Motor neuron (in vitro differentiated cells): ENCODE results near the gene PAQR7. TPM values are rescaled to one million over a fixed set of nuclear protein-coding genes. Genes with fewer than 3 reads are reported as not detected.

Experiments
- ATAC-seq, 8 experiments: fragments of 200-7000 bp; cut with Tn5 transposase; replicated peaks in 6 of 8; 2 replicates each; pipeline ENCODE4 v1.8.0; 2021; ENCODE audit warnings: mild to moderate bottlenecking in 8 of 8, moderate library complexity in 8 of 8
- H3K27ac ChIP-seq, 2 donors: fragments of 250-450 bp; sonication (Bioruptor Pico); 2 replicates each; pipeline ENCODE4 v1.9.0; 2021; ENCODE audit warnings: antibody characterized with exemption in 2 of 2, mild to moderate bottlenecking in 2 of 2, moderate library complexity in 1 of 2
- H3K4me1 ChIP-seq, 2 donors: fragments of 250-450 bp; sonication (Bioruptor Pico); replicated peaks in 1 of 2; 2 replicates each; pipeline ENCODE4 v1.6.1; 2021; ENCODE audit warnings: antibody characterized with exemption in 2 of 2, mild to moderate bottlenecking in 2 of 2, moderate library complexity in 1 of 2
- H3K4me3 ChIP-seq, 5 donors: fragments of 250-450 bp; sonication (Bioruptor Pico); 2 replicates each; pipeline ENCODE4 v1.9.0; 2021; ENCODE audit warnings: antibody characterized with exemption in 5 of 5, mild to moderate bottlenecking in 5 of 5, moderate library complexity in 4 of 5
- WGBS, 10 experiments: fragments of 450-650 bp; shearing (Covaris generic); methylation state at CpG; one replicate each; pipeline ENCODE4 v1.0.0; 2022; 5-methylcytosine and 5-hydroxymethylcytosine counted together
- in situ Hi-C, 9 experiments: fragments of 400-800 bp; cut with MboI; loops; one replicate each; pipeline ENCODE4 v1.15.0; 2021; ENCODE audit warnings: low sequenced_read_pairs in 9 of 9, low pct_unique_long_range_greater_than_20kb in 2 of 9; ENCODE audit not compliant: unreplicated experiment in 9 of 9
- total RNA-seq, 8 experiments: library from RNA; unstranded; fragments of 300-600 nt; gene quantifications; 2 replicates each; pipeline versions ENCODE4 v1.2.3 to v1.2.4, GENCODE V29; 2022

Gene PAQR7
- total RNA-seq, 8 experiments from 2014 or later: 8.9 to 14.5 (median 12.2) TPM

DNA sequence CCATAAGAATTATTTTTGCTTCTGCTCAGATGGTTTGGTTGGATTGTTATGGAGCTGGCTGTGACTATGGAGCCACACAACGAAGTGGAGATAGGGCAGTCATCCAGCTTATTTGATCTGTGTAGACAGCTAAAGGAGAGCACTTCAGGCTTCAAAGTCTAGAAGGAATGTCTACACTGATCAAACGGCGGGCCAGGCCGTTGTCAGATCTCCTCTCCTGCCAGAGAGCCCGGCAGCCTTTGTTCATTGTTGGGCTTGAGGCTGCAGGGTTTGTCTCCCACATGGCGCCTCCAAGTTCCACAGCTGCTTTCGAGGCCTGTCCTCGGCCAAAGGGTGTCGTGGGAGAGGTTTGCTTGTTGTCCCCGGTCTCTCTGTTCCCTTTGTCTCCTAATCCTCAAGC lies 33.5 kb upstream of the PAQR7 start:
- H3K27ac ChIP-seq: no peak overlapping the region
- in situ Hi-C loops: no loop called here

DNA sequence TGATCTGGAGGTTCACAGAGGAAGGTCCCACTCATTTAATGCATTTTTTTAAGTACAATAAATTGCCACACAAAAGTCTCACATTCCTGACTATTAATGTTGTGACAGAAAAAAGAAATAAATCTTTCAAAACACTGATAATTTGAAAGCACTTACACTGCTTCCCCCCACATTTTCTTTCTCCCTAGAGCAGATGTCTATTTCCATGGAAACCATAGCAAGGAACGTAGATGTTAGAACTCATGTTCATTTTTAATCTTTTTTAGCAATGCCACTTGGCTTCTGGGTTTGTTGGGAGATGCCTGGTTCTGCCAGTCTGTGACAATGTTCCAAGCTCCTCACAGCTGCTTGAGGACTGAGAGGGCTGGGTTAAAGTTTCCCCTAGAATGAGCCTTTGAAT lies 32.7 kb upstream of the PAQR7 start:
- WGBS, 10 experiments: 35 to 100% (median 91%) methylated on average over 1 of the region's 1 CpG; no CpG with 5 or more reads in 5 of the 10 experiments
- H3K4me3 ChIP-seq: no peak overlapping the region
- in situ Hi-C loops: no loop called here
- no peak overlapping the region for H3K27ac ChIP-seq
- peaks cover 26 to 28% of the 10 kb centered on the region in 2 donors for H3K4me1 ChIP-seq
- ATAC-seq: no peak

More for the DNA sequence above, 33.5 kb upstream of the PAQR7 start:
- Histone ChIP-seq H3K4me3 (no peak overlapping the region), H3K4me1 (peaks cover 19% of the 10 kb centered on the region in 2 donors)
- 18 to 93% (median 76%) methylated on average over 1 to 10 of the region's 10 CpGs; no CpG with 5 or more reads in 3 of the 10 experiments for WGBS, 10 experiments
- ATAC-seq: no peak

DNA sequence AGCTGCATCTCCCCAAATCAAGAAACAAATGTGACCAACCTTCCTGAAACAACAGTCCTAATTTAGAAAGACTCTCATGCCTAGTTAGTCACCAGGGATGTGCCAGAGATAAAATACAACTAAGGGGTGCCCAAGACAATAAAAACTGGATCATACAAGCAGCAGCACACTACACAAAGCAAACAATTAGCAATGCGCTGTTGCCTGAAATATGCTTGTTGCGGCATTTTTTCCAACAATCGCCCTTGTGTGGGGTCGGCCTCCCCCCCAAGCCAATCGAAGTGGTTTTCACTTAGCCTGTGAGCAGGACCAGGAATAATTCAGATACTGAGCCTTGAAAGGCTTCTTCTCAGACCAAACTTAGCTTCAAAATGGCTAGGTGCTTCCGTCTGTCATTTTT lies 32.1 kb upstream of the PAQR7 start:
- in situ Hi-C loops: no loop called here
- 40 to 100% (median 92%) methylated on average over 1 to 6 of the region's 6 CpGs for WGBS, 10 experiments
- ATAC-seq: no peak
- Histone ChIP-seq H3K27ac (peak overlapping the region in 1 of 2 donors; percentile 78), H3K4me3 (no peak overlapping the region), H3K4me1 (peaks cover 31 to 32% of the 10 kb centered on the region in 2 donors)

DNA sequence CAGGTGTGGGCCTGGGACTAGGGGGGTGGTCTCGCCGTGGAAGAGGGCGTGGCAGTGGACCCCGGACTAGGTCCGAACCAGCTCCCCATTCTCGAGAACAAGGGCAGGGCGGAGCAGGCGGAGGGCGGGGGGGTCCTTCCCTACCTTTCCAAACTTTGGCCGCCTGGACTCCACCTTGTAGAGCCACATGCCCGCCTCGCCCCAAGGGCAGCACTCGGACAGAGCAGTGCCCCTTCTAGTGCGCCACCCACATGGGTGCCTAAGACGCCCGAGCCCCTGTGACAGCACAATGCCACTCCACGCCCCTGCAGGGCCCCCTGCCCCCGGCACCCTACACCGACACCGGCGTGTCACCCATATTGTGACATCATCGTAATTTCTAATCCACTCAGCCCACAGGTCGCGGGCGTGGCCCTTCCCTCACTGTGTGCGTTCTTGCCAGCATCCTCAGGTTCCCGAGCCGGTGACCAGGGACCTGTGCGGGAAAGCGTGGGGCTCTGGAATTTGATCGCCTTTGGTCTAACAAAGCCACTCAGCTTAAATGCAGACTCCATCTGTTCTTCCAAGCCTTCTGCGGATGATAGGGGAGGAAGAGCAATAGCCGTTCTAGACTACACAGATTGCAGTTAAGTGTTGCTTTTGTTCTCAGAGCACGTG lies 31.3 kb upstream of the PAQR7 start:
- Histone ChIP-seq H3K4me3 (peak overlapping the region; percentile 68 to 83 (median 75)), H3K4me1 (peaks cover 36 to 37% of the 10 kb centered on the region in 2 donors), H3K27ac (peak overlapping the region; percentile 78)
- WGBS, 10 experiments: 10 to 100% (median 50%) methylated on average over 1 to 18 of the region's 34 CpGs; no CpG with 5 or more reads in 1 of the 10 experiments
- in situ Hi-C loops: no loop called here
- peak in 5 of 8 experiments; percentile 1 to 15 (median 4) for ATAC-seq

DNA sequence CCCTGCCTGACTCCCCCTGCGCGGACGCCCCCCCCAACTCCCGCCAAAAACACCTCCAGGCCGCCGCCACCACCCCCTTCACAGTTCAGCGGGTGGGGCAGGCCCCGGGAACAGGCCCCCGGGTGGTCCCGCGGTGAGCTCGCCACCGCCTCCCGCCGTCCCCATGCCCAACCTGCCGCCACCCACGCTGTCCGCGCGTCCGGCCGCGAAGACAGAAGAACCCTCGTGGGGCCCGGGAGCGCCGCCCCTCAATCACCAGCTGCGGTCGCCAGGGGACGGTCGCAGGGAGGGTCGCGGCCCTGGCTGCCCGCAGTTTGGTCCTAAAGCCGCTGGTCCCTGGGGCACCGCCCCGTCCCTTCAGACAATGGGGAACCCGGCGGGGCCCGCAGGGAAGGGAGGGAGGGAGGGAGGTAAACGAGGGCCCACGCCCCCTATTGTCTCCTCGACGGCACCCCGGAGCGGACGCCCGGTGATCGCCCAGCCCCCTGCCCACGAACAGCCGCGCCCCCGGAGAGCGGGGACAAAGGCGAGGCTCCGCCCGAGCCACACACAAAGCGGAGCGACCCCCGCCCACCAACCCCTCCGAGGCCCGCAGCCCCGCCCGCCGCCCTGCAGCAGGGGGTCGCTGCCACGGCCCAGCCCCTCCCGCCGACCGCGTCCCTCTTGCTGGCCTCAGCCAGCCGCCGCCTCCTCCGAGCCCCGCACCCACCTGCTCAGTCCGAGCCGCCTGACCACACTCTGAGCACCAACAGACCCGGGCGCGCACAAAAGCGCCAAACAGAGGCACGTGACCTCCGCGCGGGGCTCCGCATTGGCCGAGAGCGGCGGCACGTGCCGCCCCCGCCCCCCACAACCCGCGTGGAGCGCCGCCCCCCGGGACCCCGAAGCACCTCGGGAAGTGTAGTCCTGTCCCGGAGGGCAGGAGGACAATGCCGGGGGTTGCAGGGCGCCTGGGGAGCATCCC lies 30.5 kb upstream of the PAQR7 start, which contains the start of gene STMN1:
TSS of gene STMN1 (minus strand) at position 740 of the 964 bp plus-strand sequence. CDS start 1,743 bp downstream, outside the sequence.
- Histone ChIP-seq H3K4me3 (peak within 1 kb of the TSS; percentile 68 to 83 (median 75)), H3K4me1 (peaks cover 44 to 45% of the 10 kb centered on the region in 2 donors), H3K27ac (peak within 1 kb of the TSS; percentile 87 to 89)
- in situ Hi-C loops: no loop called here
- peak; percentile 65 to 87 (median 82) for ATAC-seq
- 0% methylated on average over 2 of the region's 102 CpGs; no CpG with 5 or more reads in 9 of the 10 experiments for WGBS, 10 experiments

DNA sequence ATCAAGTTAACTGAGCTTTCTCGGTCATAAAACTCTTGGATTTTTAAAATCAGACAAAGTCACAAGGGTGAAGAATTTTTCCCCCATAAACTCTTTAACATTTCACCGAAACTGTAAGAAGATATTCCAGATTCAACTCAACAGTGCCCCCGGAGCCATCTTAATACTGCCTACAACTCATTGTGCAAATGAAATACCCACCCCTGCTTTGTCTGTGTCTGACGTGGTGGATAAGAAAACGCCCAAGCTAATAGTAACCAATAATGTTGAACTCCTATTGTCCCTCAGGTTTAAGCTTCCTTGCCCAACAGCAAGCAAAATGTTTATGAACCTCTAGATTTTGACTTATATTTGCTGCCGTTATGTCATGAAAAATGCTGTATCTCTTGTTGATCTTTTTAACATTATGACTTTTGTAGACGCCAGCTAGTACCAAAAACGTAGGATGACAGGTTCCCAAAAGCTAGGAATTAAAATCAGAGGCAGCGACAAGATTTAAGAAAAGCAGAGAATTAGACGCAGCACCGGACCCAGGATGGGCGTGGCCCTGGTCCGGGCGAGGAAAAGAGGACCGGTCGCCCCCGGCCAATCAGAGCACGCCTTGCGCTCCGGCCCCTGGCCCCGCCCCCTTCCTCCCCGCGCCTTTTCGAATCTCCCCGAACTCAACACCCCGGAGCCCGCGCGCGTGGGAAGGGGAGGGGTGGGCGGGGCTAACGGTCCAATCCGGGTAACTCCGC lies 29.6 kb upstream of the PAQR7 start:
- WGBS, 10 experiments: 0 to 1% (median 0%) methylated on average over 1 to 14 of the region's 34 CpGs; no CpG with 5 or more reads in 1 of the 10 experiments
- ATAC-seq: peak; percentile 68 to 85 (median 72)
- Histone ChIP-seq H3K4me1 (peaks cover 53 to 54% of the 10 kb centered on the region in 2 donors), H3K4me3 (peak overlapping the region; percentile 68 to 83 (median 75)), H3K27ac (peak overlapping the region; percentile 87 to 89)
- in situ Hi-C loops: no loop called here

DNA sequence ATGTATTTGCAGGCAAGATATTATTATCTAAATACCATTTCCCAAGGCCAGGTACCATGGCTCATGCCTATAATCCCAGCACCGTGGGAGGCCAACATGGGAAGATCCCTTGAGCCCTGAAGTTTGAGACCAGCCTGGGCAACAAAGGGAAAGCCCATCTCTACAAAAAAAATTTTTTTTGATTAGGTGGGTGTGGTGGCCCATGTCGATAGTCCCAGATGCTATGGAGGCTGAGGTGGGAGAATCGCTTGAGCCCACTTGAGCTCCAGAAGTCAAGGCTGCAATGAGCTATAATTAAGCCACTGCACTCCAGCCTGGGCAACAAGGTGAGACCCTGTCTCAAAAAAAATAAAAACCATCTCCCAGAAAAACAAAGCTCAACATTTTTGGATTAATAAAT lies 28.5 kb upstream of the PAQR7 start:
- peaks cover 64 to 65% of the 10 kb centered on the region in 2 donors for H3K4me1 ChIP-seq

DNA sequence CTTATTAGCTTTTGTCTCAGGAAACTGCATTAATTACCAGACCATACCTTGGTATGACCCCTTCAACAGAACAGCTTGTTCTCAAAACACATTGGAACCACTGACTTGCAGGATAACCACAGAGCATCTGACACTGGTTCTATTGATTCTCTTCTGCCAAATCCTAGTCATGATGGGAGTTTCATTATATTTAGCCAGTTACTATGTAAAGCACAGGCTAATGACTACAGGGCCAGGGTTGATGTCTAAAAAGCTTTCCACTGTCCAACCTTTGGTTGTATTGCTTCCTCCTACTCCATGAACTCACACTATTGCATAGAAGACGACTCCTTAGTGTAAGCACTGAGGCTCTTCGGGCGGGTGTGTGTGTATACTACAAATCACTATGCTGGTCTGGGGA lies 27.0 kb upstream of the PAQR7 start:
- in situ Hi-C loops: no loop called here
- no peak for ATAC-seq
- H3K27ac ChIP-seq: no peak overlapping the region
- peak overlapping the region in 1 of 5 donors; percentile 7 for H3K4me3 ChIP-seq
- 48 to 100% (median 92%) methylated on average over 1 to 3 of the region's 3 CpGs; no CpG with 5 or more reads in 2 of the 10 experiments for WGBS, 10 experiments
- H3K4me1 ChIP-seq: peaks cover 67 to 68% of the 10 kb centered on the region in 2 donors

More for the DNA sequence above, 28.5 kb upstream of the PAQR7 start:
- in situ Hi-C loops: no loop called here
- no peak for ATAC-seq
- Histone ChIP-seq H3K27ac (peak overlapping the region; percentile 87 to 89), H3K4me3 (peak overlapping the region; percentile 68 to 83 (median 75))
- 0 to 74% (median 60%) methylated on average over 1 to 3 of the region's 3 CpGs; no CpG with 5 or more reads in 5 of the 10 experiments for WGBS, 10 experiments

DNA sequence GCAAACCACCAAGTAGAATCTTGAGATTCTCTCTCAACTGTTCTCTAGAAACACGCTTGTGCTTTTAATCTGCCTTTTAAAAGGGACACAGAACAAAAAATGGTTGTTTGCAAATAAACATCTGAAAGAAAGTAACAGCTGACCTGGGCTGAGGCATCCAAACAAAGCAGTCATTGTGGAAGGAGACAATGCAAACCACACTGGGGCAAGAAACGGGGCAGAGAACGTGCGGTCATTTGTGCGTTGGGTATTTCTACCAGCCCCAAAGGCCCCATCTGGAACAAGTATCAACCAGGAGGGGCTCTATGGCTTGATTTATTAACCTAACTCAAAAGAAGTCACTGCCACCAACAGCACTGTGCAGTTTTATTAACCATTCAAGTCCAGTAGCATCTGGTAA lies 24.7 kb upstream of the PAQR7 start:
- Histone ChIP-seq H3K4me3 (no peak overlapping the region), H3K4me1 (peaks cover 65 to 66% of the 10 kb centered on the region in 2 donors), H3K27ac (peak overlapping the region; percentile 78 to 82)
- peak in 5 of 8 experiments; percentile 29 to 68 (median 62) for ATAC-seq
- in situ Hi-C loops: no loop called here
- 0 to 80% (median 10%) methylated on average over 1 to 5 of the region's 5 CpGs; no CpG with 5 or more reads in 2 of the 10 experiments for WGBS, 10 experiments

DNA sequence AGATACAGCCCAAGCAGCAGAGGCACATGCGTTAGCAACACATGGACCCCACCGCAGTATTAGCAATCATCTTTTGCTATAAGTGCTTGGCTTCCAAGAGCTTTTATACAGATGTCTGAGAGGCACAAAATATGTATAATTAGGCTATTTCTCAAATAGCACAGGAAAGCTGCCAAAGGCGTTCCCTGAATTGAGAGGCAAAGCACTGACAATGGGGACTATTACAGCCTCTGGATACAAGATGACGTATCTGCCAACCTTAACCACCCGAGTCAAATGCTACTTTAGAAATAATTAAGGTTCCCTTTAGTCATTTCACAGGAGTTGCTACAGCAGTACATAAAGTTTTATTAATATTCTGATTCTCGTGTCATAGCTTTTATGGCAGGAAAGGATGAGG lies 24.3 kb upstream of the PAQR7 start:
- no peak overlapping the region for H3K4me3 ChIP-seq
- peak overlapping the region; percentile 78 to 82 for H3K27ac ChIP-seq
- ATAC-seq: peak in 6 of 8 experiments; percentile 12 to 65 (median 29)
- peaks cover 66 to 68% of the 10 kb centered on the region in 2 donors for H3K4me1 ChIP-seq
- 26 to 100% (median 62%) methylated on average over 1 to 6 of the region's 6 CpGs for WGBS, 10 experiments
- in situ Hi-C loops: loop anchor here in 7 of 9 experiments (5.0 to 25.0 kb wide), 5 partner anchors 85 to 105 kb away; partner anchors contain the start of gene PAFAH2 (in 4 of the 7)

DNA sequence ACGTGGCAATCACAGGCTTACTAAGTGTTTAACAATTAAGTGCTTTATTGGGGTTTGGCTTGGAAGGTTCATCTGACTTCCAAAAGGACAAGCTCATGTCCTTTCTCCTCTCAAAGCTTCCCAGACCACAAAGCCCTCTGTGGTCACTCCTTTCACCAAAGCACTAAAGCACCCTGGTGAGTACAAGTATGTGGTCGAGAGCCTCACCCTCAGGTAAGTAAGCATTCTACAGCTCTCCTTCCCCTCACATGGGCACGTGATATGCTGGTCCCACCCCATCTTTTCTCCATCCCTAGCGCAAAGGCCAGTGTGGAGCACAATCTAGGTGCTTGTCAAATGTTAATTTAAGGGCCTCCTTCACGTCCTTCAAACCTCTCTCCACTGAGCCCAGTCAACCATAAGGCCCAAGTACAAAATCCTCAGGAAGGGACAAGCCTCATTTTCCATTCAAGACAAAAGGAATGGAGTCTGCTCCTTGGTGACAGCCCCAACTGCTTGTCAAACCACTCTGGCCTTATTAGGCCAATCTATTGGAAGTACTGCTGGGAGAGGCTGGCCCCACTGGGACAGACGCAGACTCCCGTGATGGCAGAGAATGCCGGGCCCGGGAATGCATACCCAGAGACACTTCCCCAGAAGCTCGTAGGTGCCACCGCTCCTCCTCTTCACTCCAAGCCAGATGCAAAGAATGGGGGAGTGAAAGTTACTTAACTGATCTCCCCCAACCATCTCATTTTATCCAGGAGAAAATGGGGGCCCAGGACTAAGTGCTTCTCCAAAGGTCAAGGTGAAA lies 22.9 kb upstream of the PAQR7 start:
- ATAC-seq: no peak
- peak overlapping the region in 1 of 2 donors; percentile 4 for H3K27ac ChIP-seq
- peaks cover 61 to 62% of the 10 kb centered on the region in 2 donors for H3K4me1 ChIP-seq
- in situ Hi-C loops: loop anchor here in 7 of 9 experiments (5.0 to 25.0 kb wide), 5 partner anchors 86 to 106 kb away; partner anchors contain the start of gene PAFAH2 (in 4 of the 7)
- no peak overlapping the region for H3K4me3 ChIP-seq
- WGBS, 10 experiments: 60 to 91% (median 83%) methylated on average over 1 to 11 of the region's 11 CpGs; no CpG with 5 or more reads in 4 of the 10 experiments
